GM12873 (cell line): ENCODE data around the gene AP3B1.

Experiments
- CTCF ChIP-seq: IDR thresholded peaks from 2 replicates; pipeline ENCODE4 v1.5.1; 2012; ENCODE audit warnings: low read depth, mild to moderate bottlenecking, moderate library complexity, low read length, control low read depth; ENCODE audit not compliant: insufficient read depth; ENCODE audit errors: missing control alignments

Gene AP3B1

GRCh38 chr5:78003919-78004318 lies 290.6 kb downstream of the AP3B1 start:
- TF ChIP-seq CTCF, result no peak

GRCh38 chr5:78003450-78003849 lies 291.0 kb downstream of the AP3B1 start:
- TF ChIP-seq CTCF, result no peak

- no peak for TF ChIP-seq CTCF
Observed at GRCh38 chr5:78002690-78003089, 291.8 kb downstream of the AP3B1 start.

GRCh38 chr5:78001197-78001596 lies 293.3 kb downstream of the AP3B1 start:
- TF ChIP-seq CTCF, result no peak

GRCh38 chr5:78000191-78000590 lies 294.3 kb downstream of the AP3B1 start:
- no peak for TF ChIP-seq CTCF

- TF ChIP-seq CTCF, result no peak
Observed at GRCh38 chr5:77999399-77999798, 295.1 kb downstream of the AP3B1 start.

GRCh38 chr5:77996943-77997342 lies 297.6 kb downstream of the AP3B1 start:
- no peak for TF ChIP-seq CTCF

GRCh38 chr5:77995793-77996409 lies 298.6 kb downstream of the AP3B1 start:
- TF ChIP-seq CTCF, result no peak
